IMR-90 (cell line): Measurements from ENCODE around the gene ALB. TPM values are rescaled to one million over a fixed set of nuclear protein-coding genes. Genes with fewer than 3 reads are reported as not detected.

Experiments
- ATAC-seq: fragments of 200-7000 bp; cut with Tn5 transposase; 2 replicates; pipeline ENCODE4 v1.9.1; 2020; ENCODE audit warnings: low read depth, mild to moderate bottlenecking, moderate library complexity
- BruUV-seq: library from RNA; stranded (reverse); fragments of 400-500 nt; replicated peaks from 2 replicates; lab custom pipeline; 2021; lab: Mats Ljungman, UMichigan
- CTCF ChIA-PET: fragments of 300-600 bp; formaldehyde crosslinking; extraction: SDS; loops from one replicate; lab custom pipeline; 2021; ENCODE audit warnings: antibody characterized with exemption; lab: Yijun Ruan, JAX
- POLR2A ChIA-PET: fragments of 300-600 bp; sonication (Branson Sonifier 250); formaldehyde crosslinking; loops from one replicate; lab custom pipeline; 2022; ENCODE audit warnings: antibody characterized with exemption; ENCODE audit not compliant: unreplicated experiment; lab: Charles Lee
- DNase-seq: peaks from one replicate; pipeline ENCODE4 v3.0.0; 2013
- H2AFZ ChIP-seq: replicated peaks from 2 replicates; pipeline ENCODE3; 2013; ENCODE audit warnings: low read length, mild to moderate bottlenecking; ENCODE audit not compliant: poor library complexity
- H2AK5ac ChIP-seq: 2 replicates; pipeline ENCODE4 v1.6.1; 2013; ENCODE audit warnings: low read depth, low read length, inconsistent platforms
- H2AK9ac ChIP-seq: replicated peaks from 2 replicates; pipeline ENCODE3; 2013; ENCODE audit warnings: mild to moderate bottlenecking, low read depth, low read length, moderate library complexity; ENCODE audit not compliant: poor library complexity
- H2BK120ac ChIP-seq: 2 replicates; pipeline ENCODE4 v1.6.1; 2013; ENCODE audit warnings: low read depth, low read length, inconsistent platforms
- H2BK15ac ChIP-seq: 3 replicates; pipeline ENCODE4 v1.6.1; 2013; ENCODE audit warnings: low read depth, low read length, inconsistent platforms
- H2BK20ac ChIP-seq: 2 replicates; pipeline ENCODE4 v1.6.1; 2013; ENCODE audit warnings: low read depth, mild to moderate bottlenecking, inconsistent platforms, low read length, moderate library complexity
- H2BK5ac ChIP-seq: 2 replicates; pipeline ENCODE4 v1.6.1; 2013; ENCODE audit warnings: mild to moderate bottlenecking, low read depth, low read length, inconsistent platforms; ENCODE audit not compliant: poor library complexity, severe bottlenecking
- H3K14ac ChIP-seq: replicated peaks from 2 replicates; pipeline ENCODE4 v1.6.1; 2013; ENCODE audit warnings: low read depth, low read length, inconsistent platforms
- H3K18ac ChIP-seq: 2 replicates; pipeline ENCODE4 v1.6.1; 2013; ENCODE audit warnings: low read depth, low read length, control low read depth
- H3K23ac ChIP-seq: 2 replicates; pipeline ENCODE4 v1.6.1; 2013; ENCODE audit warnings: low read depth, low read length, inconsistent platforms
- H3K27ac ChIP-seq: 2 replicates; pipeline ENCODE4 v1.5.1; 2013; ENCODE audit warnings: mild to moderate bottlenecking, control low read depth, low read length; ENCODE audit not compliant: insufficient read depth
- H3K27me3 ChIP-seq: 2 replicates; pipeline ENCODE4 v1.6.1; 2013; ENCODE audit warnings: low read length; ENCODE audit not compliant: control insufficient read depth, insufficient read depth
- H3K36me3 ChIP-seq: 2 replicates; pipeline ENCODE4 v1.6.1; 2013; ENCODE audit warnings: low read length, mixed read lengths; ENCODE audit not compliant: control insufficient read depth, insufficient read depth
- H3K4ac ChIP-seq: 2 replicates; pipeline ENCODE4 v1.6.1; 2013; ENCODE audit warnings: low read depth, low read length, inconsistent platforms
- H3K4me1 ChIP-seq: 2 replicates; pipeline ENCODE4 v1.6.1; 2013; ENCODE audit warnings: low read length, mixed read lengths; ENCODE audit not compliant: control insufficient read depth, insufficient read depth
- H3K4me2 ChIP-seq: 2 replicates; pipeline ENCODE4 v1.6.1; 2013; ENCODE audit warnings: low read depth, mild to moderate bottlenecking, control low read depth, low read length, moderate library complexity
- H3K4me3 ChIP-seq: 2 replicates; pipeline ENCODE4 v1.5.1; 2013; ENCODE audit warnings: low read depth, mild to moderate bottlenecking, control low read depth, low read length, moderate library complexity; ENCODE audit not compliant: insufficient read depth
- H3K56ac ChIP-seq: 2 replicates; pipeline ENCODE4 v1.6.1; 2013; ENCODE audit warnings: low read length, inconsistent platforms; ENCODE audit not compliant: insufficient read depth; ENCODE audit errors: extremely low read depth
- H3K79me1 ChIP-seq, 2 experiments: 2 replicates each; pipeline ENCODE4 v1.6.1; 2013; ENCODE audit warnings: low read length in 2 of 2, inconsistent platforms in 1 of 2, low read depth in 1 of 2
- H3K9ac ChIP-seq: 2 replicates; pipeline ENCODE4 v1.6.1; 2013; ENCODE audit warnings: low read depth, low read length, control low read depth
- H3K9me1 ChIP-seq: 2 replicates; pipeline ENCODE4 v1.6.1; 2013; ENCODE audit warnings: low read length, inconsistent platforms; ENCODE audit not compliant: insufficient read depth
- H3K9me3 ChIP-seq: 2 replicates; pipeline ENCODE4 v1.6.1; 2013; ENCODE audit warnings: low read length; ENCODE audit not compliant: control insufficient read depth, insufficient read depth
- H4K20me1 ChIP-seq: 2 replicates; pipeline ENCODE4 v1.6.1; 2013; ENCODE audit warnings: low read length, inconsistent platforms; ENCODE audit not compliant: insufficient read depth
- H4K5ac ChIP-seq: 2 replicates; pipeline ENCODE4 v1.6.1; 2013; ENCODE audit warnings: mild to moderate bottlenecking, low read depth, low read length, control low read depth
- H4K8ac ChIP-seq, 2 experiments: 2 replicates each; pipeline ENCODE4 v1.6.1; 2013; ENCODE audit warnings: low read depth in 2 of 2, low read length in 2 of 2, control low read depth in 1 of 2, inconsistent platforms in 1 of 2
- H4K91ac ChIP-seq: 2 replicates; pipeline ENCODE4 v1.6.1; 2013; ENCODE audit warnings: low read depth, low read length, inconsistent platforms; ENCODE audit not compliant: insufficient read depth
- CTCF ChIP-seq: conservative IDR thresholded peaks from 2 replicates; pipeline ENCODE4 v1.5.1; 2012; ENCODE audit warnings: mild to moderate bottlenecking, low read depth, low read length, improper control_type of control experiment
- MAFK ChIP-seq: IDR thresholded peaks from 2 replicates; pipeline ENCODE4 v1.6.1; 2012; ENCODE audit warnings: low read depth, low read length, improper control_type of control experiment
- WGBS, 2 experiments: methylation state at CpG; one replicate each; pipeline versions ENCODE4 v1.1.5 to v1.1.7; 2013; ENCODE audit warnings: missing lambda C conversion rate in 2 of 2; ENCODE audit not compliant: insufficient read length in 1 of 2; ENCODE audit errors: extremely low coverage in 2 of 2; 5-methylcytosine and 5-hydroxymethylcytosine counted together
- dilution Hi-C: fragments of 300-500 bp; cut with HindIII; formaldehyde crosslinking; loops from one replicate; pipeline ENCODE4 v1.14.3; 2018; ENCODE audit warnings: low sequenced_read_pairs; ENCODE audit not compliant: unreplicated experiment
- in situ Hi-C: fragments of 300-500 bp; cut with MboI; formaldehyde crosslinking; loops from 3 replicates; pipeline ENCODE4 v1.14.3; 2019; ENCODE audit warnings: low sequenced_read_pairs, inconsistent platforms, mixed read lengths
- intact Hi-C: fragments of 100-400 bp; cut with micrococcal nuclease; formaldehyde crosslinking; loops from 2 replicates; pipeline ENCODE4 v1.10.0; 2022
- polyA plus RNA-seq, 3 experiments: library from polyadenylated mRNA; depleted of rRNA; stranded (reverse); fragments of >200 nt; gene quantifications; 2 replicates each; pipeline ENCODE4 v1.2.3, GENCODE V29; 2012; ENCODE audit warnings: low replicate concordance in 1 of 3
- total RNA-seq: library from RNA; depleted of rRNA; stranded (reverse); fragments of >200 nt; gene quantifications from 2 replicates; pipeline ENCODE4 v1.2.3, GENCODE V29; 2012

ALB gene
- total and polyA plus RNA-seq, 2 of the 4 experiments (the other 2 are of a cell fraction), result not detected

DNA sequence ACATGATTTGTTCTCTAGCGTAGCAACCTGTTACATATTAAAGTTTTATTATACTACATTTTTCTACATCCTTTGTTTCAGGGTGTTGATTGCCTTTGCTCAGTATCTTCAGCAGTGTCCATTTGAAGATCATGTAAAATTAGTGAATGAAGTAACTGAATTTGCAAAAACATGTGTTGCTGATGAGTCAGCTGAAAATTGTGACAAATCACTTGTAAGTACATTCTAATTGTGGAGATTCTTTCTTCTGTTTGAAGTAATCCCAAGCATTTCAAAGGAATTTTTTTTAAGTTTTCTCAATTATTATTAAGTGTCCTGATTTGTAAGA is 2.4 kb downstream of the ALB start:
- no TSS peak for BruUV-seq
- no peak overlapping the region for H2AK5ac ChIP-seq
- H3K36me3 ChIP-seq, result no peaks in the 10 kb centered on the region
- no peak overlapping the region for H3K14ac ChIP-seq
- H4K8ac ChIP-seq, result no peak overlapping the region
- H3K23ac ChIP-seq, result no peak overlapping the region
- no CpG with 5 or more reads among the region's 1 CpG for WGBS, 2 experiments
- no peak overlapping the region for H4K91ac ChIP-seq
- no peak overlapping the region for H3K56ac ChIP-seq
- ATAC-seq (no peak), DNase-seq (no peak)
- dilution Hi-C loops (no loop called here), intact Hi-C loops (no loop called here), in situ Hi-C loops (no loop called here)
- H3K4ac ChIP-seq, result no peak overlapping the region
- no peaks in the 10 kb centered on the region for H3K79me1 ChIP-seq
- H2BK15ac ChIP-seq, result no peak overlapping the region
- no peaks in the 10 kb centered on the region for H4K20me1 ChIP-seq
- no peak overlapping the region for H3K9ac ChIP-seq
- no peaks in the 10 kb centered on the region for H3K4me1 ChIP-seq
- H3K27me3 ChIP-seq, result peaks cover 2% of the 10 kb centered on the region; the same call in 1 of the 2 replicates
- H4K5ac ChIP-seq, result no peak overlapping the region
- no peak overlapping the region for H2BK5ac ChIP-seq
- no peak overlapping the region for H2BK120ac ChIP-seq
- H2AFZ ChIP-seq, result no peak overlapping the region
- no peak overlapping the region for H3K27ac ChIP-seq
- H3K4me2 ChIP-seq, result no peak overlapping the region
- H3K9me3 ChIP-seq, result no peaks in the 10 kb centered on the region
- ChIA-PET POLR2A (no interaction called here), CTCF (no interaction called here)
- H2AK9ac ChIP-seq, result no peak overlapping the region
- TF ChIP-seq CTCF, result no peak
- TF ChIP-seq MAFK, result peak; percentile 55; the same call in 1 of the 2 replicates
- no peak overlapping the region for H3K18ac ChIP-seq
- H3K9me1 ChIP-seq, result no peaks in the 10 kb centered on the region
- no peak overlapping the region for H2BK20ac ChIP-seq
- no peak overlapping the region for H3K4me3 ChIP-seq
